GM12878 (cell line): Measurements from ENCODE around the gene POU6F2. TPM values are rescaled to one million over a fixed set of nuclear protein-coding genes. Genes with fewer than 3 reads are reported as not detected.

ENCODE experiments used
- ATAC-seq: fragments of 200-7000 bp; cut with Tn5 transposase; 3 replicates; pipeline ENCODE4 v1.9.1; 2020; ENCODE audit warnings: mild to moderate bottlenecking, moderate library complexity
- BruUV-seq: library from RNA; stranded (reverse); fragments of 400-500 nt; replicated peaks from 2 replicates; lab custom pipeline; 2021; lab: Mats Ljungman, UMichigan
- CTCF ChIA-PET: fragments of 300-600 bp; sonication (Branson Sonifier 250); formaldehyde crosslinking; extraction: SDS; loops from one replicate; lab custom pipeline; 2021; ENCODE audit warnings: inconsistent platforms; lab: Yijun Ruan, JAX
- POLR2A ChIA-PET: fragments of 350-600 bp; formaldehyde crosslinking; extraction: SDS; loops from one replicate; lab custom pipeline; 2021; ENCODE audit warnings: inconsistent platforms; lab: Charles Lee
- RAD21 ChIA-PET: fragments of 300-600 bp; sonication (Branson Sonifier 250); formaldehyde crosslinking; loops from one replicate; lab custom pipeline; 2023; ENCODE audit warnings: antibody characterized with exemption; ENCODE audit not compliant: unreplicated experiment; lab: Charles Lee
- SMC1A ChIA-PET: fragments of 300-600 bp; sonication (Branson Sonifier 250); formaldehyde crosslinking; loops from one replicate; lab custom pipeline; 2023; ENCODE audit not compliant: unreplicated experiment, uncharacterized antibody; lab: Charles Lee
- DNase-seq: peaks from one replicate; pipeline ENCODE4 v3.0.0-alpha.2; 2011; ENCODE audit warnings: low read depth, low spot score
- FAIRE-seq: peaks from 3 replicates; lab custom pipeline; 2011; peaks lifted over from hg19 to GRCh38; lab: Jason Lieb, UNC
- H2AFZ ChIP-seq: 2 replicates; pipeline ENCODE4 v1.6.0; 2011; ENCODE audit warnings: low read depth, low read length, control low read depth; ENCODE audit not compliant: control insufficient read depth
- H3K27ac ChIP-seq: 2 replicates; pipeline ENCODE4 v1.5.1; 2011; ENCODE audit warnings: control low read depth; ENCODE audit not compliant: control insufficient read depth, insufficient read depth
- H3K27me3 ChIP-seq, 2 experiments: replicated peaks in 1 of 2; 2 replicates each; pipeline versions ENCODE4 v1.6.0 to v1.6.1; 2011; ENCODE audit warnings: low read length in 1 of 2; ENCODE audit not compliant: control insufficient read depth in 2 of 2, insufficient read depth in 2 of 2
- H3K36me3 ChIP-seq, 2 experiments: 2 replicates each; pipeline ENCODE4 v1.5.1; 2011; ENCODE audit warnings: low read length in 1 of 2; ENCODE audit not compliant: control insufficient read depth in 2 of 2, insufficient read depth in 2 of 2
- H3K4me1 ChIP-seq: 2 replicates; pipeline ENCODE4 v1.6.1; 2011; ENCODE audit warnings: mild to moderate bottlenecking, low read length, moderate library complexity, mixed read lengths; ENCODE audit not compliant: control insufficient read depth, insufficient read depth
- H3K4me2 ChIP-seq: 2 replicates; pipeline ENCODE4 v1.6.0; 2011; ENCODE audit warnings: control low read depth; ENCODE audit not compliant: control insufficient read depth, insufficient read depth
- H3K4me3 ChIP-seq: fragments of 200-600 bp; sonication (generic); 2 replicates; pipeline ENCODE4 v1.5.1; 2016
- H3K79me2 ChIP-seq: 2 replicates; pipeline ENCODE4 v1.6.0; 2011; ENCODE audit warnings: low read length; ENCODE audit not compliant: control insufficient read depth, insufficient read depth
- H3K9ac ChIP-seq: 2 replicates; pipeline ENCODE4 v1.8.0; 2011; ENCODE audit warnings: low read length, control low read depth, mixed read lengths; ENCODE audit not compliant: control insufficient read depth, insufficient read depth
- H3K9me3 ChIP-seq: replicated peaks from 3 replicates; pipeline ENCODE4 v1.5.1; 2011; ENCODE audit warnings: mild to moderate bottlenecking, low read length; ENCODE audit not compliant: control insufficient read depth, insufficient read depth
- H4K20me1 ChIP-seq: 2 replicates; pipeline ENCODE4 v1.6.0; 2011; ENCODE audit not compliant: control insufficient read depth, insufficient read depth
- BACH1 ChIP-seq: fragments of 450-650 bp; IDR thresholded peaks from 2 replicates; pipeline ENCODE4 v1.6.1; 2017; ENCODE audit warnings: mild to moderate bottlenecking, borderline replicate concordance
- IKZF1 ChIP-seq: fragments of 450-650 bp; conservative IDR thresholded peaks from 2 replicates; pipeline ENCODE4 v1.6.1; 2017; ENCODE audit warnings: antibody characterized with exemption, mild to moderate bottlenecking
- JUNB ChIP-seq: IDR thresholded peaks from 2 replicates; pipeline ENCODE4 v1.6.1; 2016; ENCODE audit warnings: antibody characterized with exemption, mild to moderate bottlenecking
- SMAD5 ChIP-seq: IDR thresholded peaks from 2 replicates; pipeline ENCODE4 v1.6.1; 2016; ENCODE audit warnings: antibody characterized with exemption, low read depth
- TCF7 ChIP-seq: IDR thresholded peaks from 2 replicates; pipeline ENCODE4 v1.6.1; 2014; ENCODE audit warnings: antibody characterized with exemption, borderline replicate concordance
- WGBS: methylation state at CpG from one replicate; pipeline ENCODE4 v1.1.6; 2016; ENCODE audit warnings: low lambda C conversion rate; ENCODE audit not compliant: insufficient replicate concordance, insufficient coverage; ENCODE audit errors: missing lambda C conversion rate; 5-methylcytosine and 5-hydroxymethylcytosine counted together
- in situ Hi-C: fragments of 300-500 bp; cut with MboI; formaldehyde crosslinking; loops from 9 replicates; pipeline ENCODE4 v1.14.3; 2018; ENCODE audit warnings: mixed read lengths
- intact Hi-C: fragments of 100-400 bp; cut with micrococcal nuclease; formaldehyde crosslinking; loops from one replicate; pipeline ENCODE4 v1.14.2; 2022; ENCODE audit not compliant: unreplicated experiment
- polyA plus RNA-seq, 11 experiments: library from polyadenylated mRNA; depleted of rRNA in 4 of 11; unstranded in 6 of 11; stranded (reverse) in 5 of 11; fragments of >200 nt; fragmentation: Nextera tagmentation in 4 of 11; fragmentation: Illumina TruSeq in 1 of 11; extraction: Ambion mirVana in 4 of 11; extraction: Trizol in 1 of 11; gene quantifications; 1 replicate in 1 of 11; 2 replicates in 10 of 11; pipeline versions ENCODE4 v1.2.1 to v1.2.3, GENCODE V29; 2011 to 2016; ENCODE audit warnings: inconsistent platforms in 2 of 11, missing spikeins in 2 of 11, low read depth in 1 of 11
- total RNA-seq, 4 experiments: library from RNA; depleted of rRNA in 3 of 4; stranded (reverse); fragments of >200 nt in 3 of 4; fragmentation: Illumina TruSeq in 1 of 4; extraction: Trizol in 1 of 4; gene quantifications; 2 replicates each; pipeline versions ENCODE4 v1.2.1 to v1.2.3, GENCODE V29; 2013 to 2021
- TF ChIP-seq, protein P1 (sequence below): fragments of 450-650 bp; formaldehyde crosslinking; IDR thresholded peaks from 2 replicates; pipeline ENCODE4 v1.5.0; 2022; ENCODE audit warnings: mild to moderate bottlenecking, missing genetic modification characterization

Gene POU6F2
- total and polyA plus RNA-seq, 10 of the 15 experiments (the other 5 are each of a cell fraction or from before 2014, with no cell fraction given): 0.10 TPM; not detected in 9

DNA sequence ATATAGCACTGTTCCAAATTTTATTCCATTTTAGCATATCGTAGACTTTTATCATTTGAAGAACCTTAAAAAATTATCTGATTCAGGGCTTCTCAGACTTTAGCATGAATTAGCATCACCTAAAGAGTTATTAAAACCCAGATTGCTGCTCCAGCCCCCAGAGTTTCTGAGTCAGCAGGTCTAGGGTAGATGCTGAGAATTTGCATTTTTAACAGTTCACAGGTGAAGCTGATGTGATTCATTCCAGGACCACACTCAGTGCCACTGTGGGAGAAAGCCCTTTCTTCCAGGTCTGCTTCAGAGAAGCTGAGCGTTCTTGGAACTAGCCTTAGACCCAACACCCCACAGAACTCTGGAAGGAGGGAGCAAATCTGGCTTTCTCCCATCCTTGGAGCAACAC lies 414.4 kb downstream of the POU6F2 start:
- no peaks in the 10 kb centered on the region for H3K79me2 ChIP-seq
- POLR2A ChIA-PET: no interaction called here
- no peaks in the 10 kb centered on the region; a peak in 1 of 4 replicates for H3K27me3 ChIP-seq
- H3K4me1 ChIP-seq: no peaks in the 10 kb centered on the region
- BruUV-seq: no TSS peak
- ATAC-seq: peak; percentile 85
- RAD21 ChIA-PET: no interaction called here
- no peak overlapping the region for H3K4me3 ChIP-seq
- H3K36me3 ChIP-seq: no peaks in the 10 kb centered on the region
- no peaks in the 10 kb centered on the region for H4K20me1 ChIP-seq
- no peak overlapping the region for H3K9ac ChIP-seq
- in situ Hi-C loops: no loop called here
- 0% methylated on average over 2 of the region's 2 CpGs for WGBS
- no peak for DNase-seq
- no peak overlapping the region for H3K4me2 ChIP-seq
- CTCF ChIA-PET: no interaction called here
- no peaks in the 10 kb centered on the region for H3K9me3 ChIP-seq
- no peak for FAIRE-seq
- no peak overlapping the region for H3K27ac ChIP-seq
- intact Hi-C loops: no loop called here
- no peak for TF ChIP-seq BACH1
- TF ChIP-seq, protein P1, sequence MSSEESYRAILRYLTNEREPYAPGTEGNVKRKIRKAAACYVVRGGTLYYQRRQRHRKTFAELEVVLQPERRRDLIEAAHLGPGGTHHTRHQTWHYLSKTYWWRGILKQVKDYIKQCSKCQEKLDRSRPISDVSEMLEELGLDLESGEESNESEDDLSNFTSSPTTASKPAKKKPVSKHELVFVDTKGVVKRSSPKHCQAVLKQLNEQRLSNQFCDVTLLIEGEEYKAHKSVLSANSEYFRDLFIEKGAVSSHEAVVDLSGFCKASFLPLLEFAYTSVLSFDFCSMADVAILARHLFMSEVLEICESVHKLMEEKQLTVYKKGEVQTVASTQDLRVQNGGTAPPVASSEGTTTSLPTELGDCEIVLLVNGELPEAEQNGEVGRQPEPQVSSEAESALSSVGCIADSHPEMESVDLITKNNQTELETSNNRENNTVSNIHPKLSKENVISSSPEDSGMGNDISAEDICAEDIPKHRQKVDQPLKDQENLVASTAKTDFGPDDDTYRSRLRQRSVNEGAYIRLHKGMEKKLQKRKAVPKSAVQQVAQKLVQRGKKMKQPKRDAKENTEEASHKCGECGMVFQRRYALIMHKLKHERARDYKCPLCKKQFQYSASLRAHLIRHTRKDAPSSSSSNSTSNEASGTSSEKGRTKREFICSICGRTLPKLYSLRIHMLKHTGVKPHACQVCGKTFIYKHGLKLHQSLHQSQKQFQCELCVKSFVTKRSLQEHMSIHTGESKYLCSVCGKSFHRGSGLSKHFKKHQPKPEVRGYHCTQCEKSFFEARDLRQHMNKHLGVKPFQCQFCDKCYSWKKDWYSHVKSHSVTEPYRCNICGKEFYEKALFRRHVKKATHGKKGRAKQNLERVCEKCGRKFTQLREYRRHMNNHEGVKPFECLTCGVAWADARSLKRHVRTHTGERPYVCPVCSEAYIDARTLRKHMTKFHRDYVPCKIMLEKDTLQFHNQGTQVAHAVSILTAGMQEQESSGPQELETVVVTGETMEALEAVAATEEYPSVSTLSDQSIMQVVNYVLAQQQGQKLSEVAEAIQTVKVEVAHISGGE: no peak
- TF ChIP-seq JUNB: no peak
- no peak for TF ChIP-seq SMAD5
- TF ChIP-seq IKZF1: 0 out of 2 replicates have a peak, but pooled peaks have one; percentile 28
- no peak for TF ChIP-seq TCF7
- TF ChIP-seq, all 136 proteins: peak for 1
- SMC1A ChIA-PET: interaction anchor here (1.0 to 1.3 kb wide), 2 partner anchors 11 to 34 kb away, joined by 3 to 5 read pairs; no protein-coding TSS in a partner anchor
- H2AFZ ChIP-seq: no peak overlapping the region
